Coronary artery (tissue), 2 donors: ENCODE data around the gene POLR3A.

ENCODE experiments used
- DNase-seq: peaks from one replicate; pipeline ENCODE4 v3.0.0-alpha.2; 2017; ENCODE audit warnings: low spot score
- H3K27ac ChIP-seq, 2 donors: fragments of 200-600 bp; sonication (generic); one replicate each; pipeline ENCODE4 v1.5.1; 2016 to 2019
- H3K4me3 ChIP-seq: fragments of 200-600 bp; sonication (generic); 2 replicates; pipeline ENCODE4 v1.5.1; 2016; ENCODE audit warnings: mild to moderate bottlenecking, moderate library complexity
- CTCF ChIP-seq: fragments of 200-600 bp; sonication (generic); IDR thresholded peaks from one replicate; pipeline ENCODE4 v1.5.1; 2019; ENCODE audit warnings: antibody characterized with exemption

POLR3A gene

DNA sequence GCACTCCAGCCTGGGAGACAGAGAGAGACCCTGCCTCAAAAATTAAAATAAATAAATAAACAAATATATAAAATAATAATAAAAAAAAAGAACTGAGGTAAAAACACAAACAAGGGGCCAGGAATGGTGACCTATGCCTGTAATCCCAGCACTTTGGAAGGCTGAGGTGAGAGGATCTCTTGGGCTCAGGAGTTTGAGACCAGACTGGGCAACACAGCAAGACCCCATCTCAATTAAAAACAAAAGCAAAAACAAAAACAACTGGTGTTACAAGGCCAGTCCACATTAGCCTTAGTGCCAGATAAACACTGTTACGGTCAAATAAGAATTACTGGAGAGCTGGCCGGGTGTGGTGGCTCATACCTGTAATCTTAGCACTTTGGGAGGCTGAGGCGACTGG, 5.6 kb downstream of the POLR3A start:
- TF ChIP-seq CTCF: no peak
- no peak overlapping the region for H3K4me3 ChIP-seq
- DNase-seq: no peak
- no peak overlapping the region for H3K27ac ChIP-seq

DNA sequence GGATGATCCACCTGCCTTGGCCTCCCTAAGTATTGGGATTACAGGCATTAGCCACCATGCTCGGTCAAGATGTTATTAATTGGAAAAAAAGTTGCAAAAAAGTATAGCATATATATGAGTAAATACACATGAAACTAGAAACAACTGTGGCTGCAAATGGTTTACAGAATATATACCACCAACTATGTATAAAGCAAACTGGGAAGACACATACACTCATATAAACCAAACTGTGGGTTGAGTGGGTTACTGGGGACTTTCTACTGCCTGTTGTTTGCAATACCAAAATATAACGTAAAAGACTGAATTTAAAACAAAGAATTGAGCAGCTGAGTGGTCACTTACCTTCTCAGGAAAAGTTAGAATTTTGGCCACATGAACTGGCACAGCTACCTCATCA, 8.1 kb downstream of the POLR3A start:
- no peak overlapping the region for H3K27ac ChIP-seq
- DNase-seq: no peak
- no peak overlapping the region for H3K4me3 ChIP-seq
- TF ChIP-seq CTCF: no peak

DNA sequence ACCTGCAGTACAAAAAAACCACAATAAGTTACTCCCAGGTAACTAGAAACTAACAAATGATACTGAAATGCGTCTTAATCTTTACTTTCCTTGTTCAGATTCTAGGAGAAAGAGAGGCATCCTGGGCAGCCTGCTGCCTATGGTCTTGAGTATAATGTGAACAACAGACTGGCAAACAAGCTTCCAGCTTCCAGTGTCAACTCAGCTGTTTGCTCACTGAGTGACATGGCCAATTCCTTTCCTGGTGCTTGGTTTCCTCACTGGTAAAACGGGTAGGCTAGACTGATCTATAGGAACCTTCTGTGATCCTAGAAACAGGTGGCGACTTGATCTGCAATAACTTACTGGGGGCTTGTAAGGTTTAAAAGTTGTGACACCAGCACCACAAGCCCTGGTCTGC, 10.1 kb downstream of the POLR3A start:
- H3K27ac ChIP-seq: no peak overlapping the region
- H3K4me3 ChIP-seq: no peak overlapping the region
- DNase-seq: no peak
- TF ChIP-seq CTCF: no peak

- Histone ChIP-seq H3K4me3 (no peak overlapping the region), H3K27ac (no peak overlapping the region)
- DNase-seq: no peak
- TF ChIP-seq CTCF: no peak
Observed at GRCh38 chr10:78017856-78018255, 11.5 kb downstream of the POLR3A start.

GRCh38 chr10:78015546-78015945, 13.8 kb downstream of the POLR3A start:
- no peak for DNase-seq
- no peak overlapping the region for H3K27ac ChIP-seq
- no peak overlapping the region for H3K4me3 ChIP-seq
- TF ChIP-seq CTCF: no peak

DNA sequence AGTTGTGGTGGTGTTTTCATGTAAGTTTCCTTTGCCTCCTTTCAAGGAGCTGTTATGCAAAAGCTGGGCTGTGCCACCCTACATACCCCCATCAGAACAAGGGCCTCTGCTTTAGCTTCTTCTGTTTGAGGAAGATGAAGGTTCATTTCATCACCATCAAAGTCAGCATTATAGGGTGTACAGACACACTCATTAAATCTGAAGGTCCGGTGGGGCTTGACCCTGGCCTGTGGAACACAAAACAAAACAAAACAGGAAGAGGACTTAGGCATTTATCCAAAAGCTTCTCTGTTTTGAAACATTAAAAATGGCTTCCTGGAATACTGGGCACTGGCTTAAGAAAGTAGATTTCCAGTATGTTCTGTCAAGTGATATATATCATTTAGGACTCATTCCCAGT, 15.8 kb downstream of the POLR3A start:
- TF ChIP-seq CTCF: no peak

DNA sequence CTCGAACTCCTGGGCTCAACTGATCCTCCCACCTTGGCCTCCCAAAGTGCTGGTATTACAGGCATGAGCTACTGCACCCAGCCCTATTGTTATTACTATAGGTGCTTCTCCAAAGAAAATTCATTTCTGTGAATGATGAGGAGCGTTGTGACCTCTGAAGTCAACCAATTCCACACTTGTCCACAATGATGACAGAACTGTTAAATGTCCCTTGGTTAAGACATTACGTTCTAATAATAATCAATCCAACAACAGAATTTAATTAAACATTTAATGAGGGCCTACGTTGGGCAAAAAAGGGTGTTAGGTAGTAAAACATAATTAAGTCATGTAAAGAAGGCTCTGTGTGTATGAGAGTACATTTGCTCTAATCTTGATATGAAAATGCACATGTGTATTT, 18.2 kb downstream of the POLR3A start:
- no peak for DNase-seq
- TF ChIP-seq CTCF: no peak

More for the DNA sequence above, 15.8 kb downstream of the POLR3A start:
- H3K27ac ChIP-seq: no peak overlapping the region
- H3K4me3 ChIP-seq: no peak overlapping the region
- no peak for DNase-seq

More for the DNA sequence above, 18.2 kb downstream of the POLR3A start:
- H3K27ac ChIP-seq: no peak overlapping the region
- no peak overlapping the region for H3K4me3 ChIP-seq
